ENCODE data around the gene KCNC3. TPM values are rescaled to one million over a fixed set of nuclear protein-coding genes. Genes with fewer than 3 reads are reported as not detected.

The KCNC3 gene
- total and polyA plus RNA-seq, 2 of the 13 experiments (the other 11 are each of a cell fraction or from before 2014, with no cell fraction given), result 0.29 to 1.7 TPM

- TF ChIP-seq ETV6 (CRISPR knock-in tag; conservative IDR thresholded peaks at IDR 0.05) (no peak), KDM6A (CRISPR knock-in tag; IDR thresholded peaks at IDR 0.05; ENCODE audit: low read depth) (no peak), ZSCAN21 (CRISPR knock-in tag; IDR thresholded peaks at IDR 0.05; ENCODE audit: borderline replicate concordance) (no peak), ZNF24 (IDR thresholded peaks at IDR 0.05) (no peak), JUNB (CRISPR knock-in tag; IDR thresholded peaks at IDR 0.05; ENCODE audit: borderline replicate concordance) (no peak), MIER2 (CRISPR knock-in tag; IDR thresholded peaks at IDR 0.05) (no peak), HNRNPLL (IDR thresholded peaks at IDR 0.05; ENCODE audit: low read depth, low read length, poor library complexity, severe bottlenecking) (no peak), RERE (CRISPR knock-in tag; IDR thresholded peaks at IDR 0.05; ENCODE audit: low read depth) (no peak), ZNF576 (CRISPR knock-in tag; IDR thresholded peaks at IDR 0.05) (no peak), HIVEP1 (CRISPR knock-in tag; IDR thresholded peaks at IDR 0.05) (no peak), SMARCE1 (IDR thresholded peaks at IDR 0.05; ENCODE audit: borderline replicate concordance) (no peak), NKX3-1 (CRISPR knock-in tag; IDR thresholded peaks at IDR 0.05) (no peak; the same call in 1 of the 2 replicates), SP140L (CRISPR knock-in tag; IDR thresholded peaks at IDR 0.05; ENCODE audit: borderline replicate concordance) (no peak), ZNF256 (CRISPR knock-in tag; conservative IDR thresholded peaks at IDR 0.05) (no peak), SMAD1 (CRISPR knock-in tag; IDR thresholded peaks at IDR 0.05; ENCODE audit: borderline replicate concordance, low read depth) (no peak), POGZ (CRISPR knock-in tag; IDR thresholded peaks at IDR 0.05) (no peak), ATM (IDR thresholded peaks at IDR 0.05; ENCODE audit: borderline replicate concordance) (no peak), ZNF570 (CRISPR knock-in tag; IDR thresholded peaks at IDR 0.05; ENCODE audit: borderline replicate concordance) (no peak), ZNF619 (CRISPR knock-in tag; IDR thresholded peaks at IDR 0.05) (no peak), ZC3H13 (CRISPR knock-in tag; IDR thresholded peaks at IDR 0.05) (no peak), HINFP (CRISPR knock-in tag; IDR thresholded peaks at IDR 0.05; ENCODE audit: low read depth) (no peak), ZNF337 (CRISPR knock-in tag; IDR thresholded peaks at IDR 0.05; ENCODE audit: borderline replicate concordance, low read depth) (no peak), ZNF207 (IDR thresholded peaks at IDR 0.05; ENCODE audit: borderline replicate concordance) (no peak), HMG20A (CRISPR knock-in tag; IDR thresholded peaks at IDR 0.05; ENCODE audit: borderline replicate concordance) (no peak), AGO1 (IDR thresholded peaks at IDR 0.05; ENCODE audit: low read depth, low read length, poor library complexity, severe bottlenecking) (no peak)
Measured at GRCh38 chr19:50329146-50329925, at the start of gene KCNC3 (continued).

Data from HepG2 (cell line).